ENCODE data around the gene TDRD3. TPM values are rescaled to one million over a fixed set of nuclear protein-coding genes. Genes with fewer than 3 reads are reported as not detected.

TDRD3 gene
- polyA plus RNA-seq, 1 of the 3 experiments (the other 2 are of a cell fraction) = 3.8 TPM

- no peak for TF ChIP-seq MAX (IDR thresholded peaks at IDR 0.05; ENCODE audit: low read depth)
- no peak for TF ChIP-seq SMC3 (IDR thresholded peaks at IDR 0.05; ENCODE audit: low read depth, low read length)
- TF ChIP-seq RCOR1 (IDR thresholded peaks at IDR 0.05; ENCODE audit: low read length) = no peak
- no peak for TF ChIP-seq POLR2AphosphoS5 (IDR thresholded peaks at IDR 0.05; ENCODE audit: low read depth, low read length)
- TF ChIP-seq PBX3 (IDR thresholded peaks at IDR 0.05) = no peak
- no peak for TF ChIP-seq RXRA (IDR thresholded peaks at IDR 0.05; ENCODE audit: borderline replicate concordance, low read depth)
- no peak for TF ChIP-seq REST (IDR thresholded peaks at IDR 0.05; ENCODE audit: low read depth, low read length)
- no peak for TF ChIP-seq JUND (IDR thresholded peaks at IDR 0.05)
- TF ChIP-seq MEF2A (IDR thresholded peaks at IDR 0.05; ENCODE audit: borderline replicate concordance, low read depth) = no peak
- TF ChIP-seq USF2 (IDR thresholded peaks at IDR 0.05; ENCODE audit: borderline replicate concordance, low read depth, low read length) = no peak
- TF ChIP-seq MXI1 (IDR thresholded peaks at IDR 0.05; ENCODE audit: low read depth, low read length) = no peak
- TF ChIP-seq TAF1 (IDR thresholded peaks at IDR 0.05; ENCODE audit: borderline replicate concordance, low read depth, low read length) = no peak
- TF ChIP-seq CTCF (IDR thresholded peaks at IDR 0.05) = no peak
- POLR2A ChIA-PET = no interaction called here
- CTCF ChIA-PET = no interaction called here
Measured at GRCh38 chr13:60540276-60540675, 143.3 kb downstream of the TDRD3 start.

More at GRCh38 chr13:60540276-60540675, 143.3 kb downstream of the TDRD3 start:
- no peak overlapping the region for H2AFZ ChIP-seq (ENCODE audit: low read depth)
- no peak overlapping the region for H3K9ac ChIP-seq
- no peaks in the 10 kb centered on the region for H3K79me2 ChIP-seq (ENCODE audit: insufficient read depth)
- no peaks in the 10 kb centered on the region for H4K20me1 ChIP-seq (ENCODE audit: insufficient read depth)
- H3K4me1 ChIP-seq (ENCODE audit: control insufficient read depth in 1 of 2, insufficient read depth in 2 of 2, low read depth in 1 of 2, low read length in 1 of 2) = no peaks in the 10 kb centered on the region; a peak in 1 of 4 replicates
- no peak overlapping the region for H3K4me2 ChIP-seq
- DNase-seq = no peak
- H3K4me3 ChIP-seq (ENCODE audit: low read depth in 2 of 2, low read length in 1 of 2) = no peak overlapping the region
- 98% methylated on average over 4 of the region's 4 CpGs for WGBS (ENCODE audit: low lambda C conversion rate)
- H3K27me3 ChIP-seq (ENCODE audit: insufficient read depth) = no peaks in the 10 kb centered on the region
- no peaks in the 10 kb centered on the region for H3F3A ChIP-seq (replicated peaks; ENCODE audit: insufficient read depth)
- peaks cover 4 to 9% of the 10 kb centered on the region in 2 experiments for H3K36me3 ChIP-seq (replicated peaks in 1 of 2; ENCODE audit: control insufficient read depth in 1 of 2, insufficient read depth in 2 of 2, low read length in 1 of 2)
- no peaks in the 10 kb centered on the region for H3K9me3 ChIP-seq
- H3K9me2 ChIP-seq = no peaks in the 10 kb centered on the region; the same call in 1 of the 2 replicates
- H3K27ac ChIP-seq (ENCODE audit: low read depth in 2 of 2, low read length in 1 of 2) = no peak overlapping the region
